Renal cortical epithelial cell (primary cell): ENCODE measurements around the gene LAMTOR3. TPM values are rescaled to one million over a fixed set of nuclear protein-coding genes. Genes with fewer than 3 reads are reported as not detected.

Experiments
- DNase-seq: peaks from one replicate; pipeline ENCODE4 v3.0.0-alpha.2; 2011; ENCODE audit warnings: low read depth
- total RNA-seq: library from RNA; depleted of rRNA; stranded (reverse); fragments of >200 nt; gene quantifications from 2 replicates; pipeline ENCODE4 v1.2.3, GENCODE V29; 2014

LAMTOR3 gene
- total RNA-seq, 1 donor from 2014 or later: 93.8 TPM

- DNase-seq: no peak
Measured at GRCh38 chr4:99861120-99861905, 32.9 kb downstream of the LAMTOR3 start.

GRCh38 chr4:99860521-99860920 is 33.7 kb downstream of the LAMTOR3 start:
- DNase-seq: no peak

GRCh38 chr4:99859618-99860017 is 34.6 kb downstream of the LAMTOR3 start:
- no peak for DNase-seq

- no peak for DNase-seq
Measured at GRCh38 chr4:99857307-99857706, 36.9 kb downstream of the LAMTOR3 start.

GRCh38 chr4:99856166-99856565 is 38.1 kb downstream of the LAMTOR3 start:
- peak; percentile 80 for DNase-seq

- no peak for DNase-seq
Measured at GRCh38 chr4:99855678-99856077, 38.5 kb downstream of the LAMTOR3 start.

GRCh38 chr4:99853999-99854398 is 40.2 kb downstream of the LAMTOR3 start:
- peak; percentile 51 for DNase-seq

- DNase-seq: no peak
Measured at GRCh38 chr4:99853190-99853589, 41.0 kb downstream of the LAMTOR3 start.

GRCh38 chr4:99852199-99852749 is 42.0 kb downstream of the LAMTOR3 start:
- no peak for DNase-seq

GRCh38 chr4:99848591-99849001 is 45.6 kb downstream of the LAMTOR3 start:
- DNase-seq: no peak

GRCh38 chr4:99847362-99847976 is 46.8 kb downstream of the LAMTOR3 start:
- DNase-seq: no peak

GRCh38 chr4:99846891-99847290 is 47.3 kb downstream of the LAMTOR3 start:
- no peak for DNase-seq

- DNase-seq: no peak
Measured at GRCh38 chr4:99845708-99846469, 48.3 kb downstream of the LAMTOR3 start.

- no peak for DNase-seq
Measured at GRCh38 chr4:99845179-99845578, 49.0 kb downstream of the LAMTOR3 start.

GRCh38 chr4:99844048-99844447 is 50.2 kb downstream of the LAMTOR3 start:
- no peak for DNase-seq

GRCh38 chr4:99843413-99843812 is 50.8 kb downstream of the LAMTOR3 start:
- no peak for DNase-seq

- no peak for DNase-seq
Measured at GRCh38 chr4:99841129-99841528, 53.1 kb downstream of the LAMTOR3 start.

- no peak for DNase-seq
Measured at GRCh38 chr4:99838927-99839326, 55.3 kb downstream of the LAMTOR3 start.

- no peak for DNase-seq
Measured at GRCh38 chr4:99835942-99836341, 58.3 kb downstream of the LAMTOR3 start.

- DNase-seq: no peak
Measured at GRCh38 chr4:99834569-99834968, 59.7 kb downstream of the LAMTOR3 start.

- DNase-seq: peak; percentile 75
Measured at GRCh38 chr4:99833756-99834155, 60.5 kb downstream of the LAMTOR3 start.

- DNase-seq: no peak
Measured at GRCh38 chr4:99832758-99833157, 61.5 kb downstream of the LAMTOR3 start.
